ENCODE data around the gene MYOM1.

The MYOM1 gene

GRCh38 chr18:3219631-3220335 is at the start of gene MYOM1:
Gene MYOM1, minus strand, starts transcription at chr18:3219968. Its CDS starts 4,745 bp downstream, at chr18:3215223.
- Histone ChIP-seq H3K36me3 (ENCODE audit: control insufficient read depth, insufficient read depth, low read length) (no peaks in the 10 kb centered on the region), H3K9ac (no peak within 1 kb of the TSS), H3K4me1 (no peaks in the 10 kb centered on the region), H3K9me3 (ENCODE audit: control insufficient read depth, low read length) (no peaks in the 10 kb centered on the region), H3K27ac (no peak within 1 kb of the TSS), H3K27me3 (ENCODE audit: control insufficient read depth, insufficient read depth, low read length) (no peaks in the 10 kb centered on the region), H3K4me2 (ENCODE audit: low read length) (no peak within 1 kb of the TSS), H3K79me2 (no peaks in the 10 kb centered on the region), H2AFZ (peak within 1 kb of the TSS; percentile 34), H3K4me3 (ENCODE audit: low read depth, low read length) (no peak within 1 kb of the TSS)
- TF ChIP-seq CTCF (IDR thresholded peaks at IDR 0.05), result no peak

- no peak overlapping the region for H3K4me2 ChIP-seq (ENCODE audit: low read length)
- no peak overlapping the region for H2AFZ ChIP-seq
- H3K27ac ChIP-seq, result no peak overlapping the region
- H3K36me3 ChIP-seq (ENCODE audit: control insufficient read depth, insufficient read depth, low read length), result no peaks in the 10 kb centered on the region
- peaks cover 52% of the 10 kb centered on the region for H3K79me2 ChIP-seq
- H3K9me3 ChIP-seq (ENCODE audit: control insufficient read depth, low read length), result no peaks in the 10 kb centered on the region
- H3K4me1 ChIP-seq, result peaks cover 42% of the 10 kb centered on the region
- H3K27me3 ChIP-seq (ENCODE audit: control insufficient read depth, insufficient read depth, low read length), result no peaks in the 10 kb centered on the region
- TF ChIP-seq CTCF (IDR thresholded peaks at IDR 0.05), result no peak
- no peak overlapping the region for H3K4me3 ChIP-seq (ENCODE audit: low read depth, low read length)
- H3K9ac ChIP-seq, result no peak overlapping the region
These were observed 49.6 kb upstream of the MYOM1 start for GRCh38 chr18:3269241-3269913.

GRCh38 chr18:3268306-3268705 is 48.5 kb upstream of the MYOM1 start:
- H3K4me1 ChIP-seq, result peaks cover 42% of the 10 kb centered on the region

GRCh38 chr18:3266062-3266608 is 46.4 kb upstream of the MYOM1 start:
- TF ChIP-seq CTCF (IDR thresholded peaks at IDR 0.05), result no peak
- no peaks in the 10 kb centered on the region for H3K36me3 ChIP-seq (ENCODE audit: control insufficient read depth, insufficient read depth, low read length)
- no peaks in the 10 kb centered on the region for H3K27me3 ChIP-seq (ENCODE audit: control insufficient read depth, insufficient read depth, low read length)
- peaks cover 66% of the 10 kb centered on the region for H3K79me2 ChIP-seq
- no peaks in the 10 kb centered on the region for H3K9me3 ChIP-seq (ENCODE audit: control insufficient read depth, low read length)
- no peak overlapping the region for H3K4me3 ChIP-seq (ENCODE audit: low read depth, low read length)
- no peak overlapping the region for H3K27ac ChIP-seq
- no peak overlapping the region for H2AFZ ChIP-seq
- no peak overlapping the region for H3K4me2 ChIP-seq (ENCODE audit: low read length)
- H3K4me1 ChIP-seq, result peaks cover 34% of the 10 kb centered on the region
- H3K9ac ChIP-seq, result no peak overlapping the region

More at GRCh38 chr18:3268306-3268705, 48.5 kb upstream of the MYOM1 start:
- no peak for TF ChIP-seq CTCF (IDR thresholded peaks at IDR 0.05)
- Histone ChIP-seq H3K36me3 (ENCODE audit: control insufficient read depth, insufficient read depth, low read length) (no peaks in the 10 kb centered on the region), H3K4me3 (ENCODE audit: low read depth, low read length) (no peak overlapping the region), H3K4me2 (ENCODE audit: low read length) (no peak overlapping the region), H3K79me2 (peaks cover 60% of the 10 kb centered on the region), H3K27me3 (ENCODE audit: control insufficient read depth, insufficient read depth, low read length) (no peaks in the 10 kb centered on the region), H3K9ac (no peak overlapping the region), H2AFZ (no peak overlapping the region), H3K9me3 (ENCODE audit: control insufficient read depth, low read length) (no peaks in the 10 kb centered on the region), H3K27ac (no peak overlapping the region)

Data from parathyroid adenoma (tissue), 2 donors.